ENCODE data around the gene PHLDB3. TPM values are rescaled to one million over a fixed set of nuclear protein-coding genes. Genes with fewer than 3 reads are reported as not detected.

The PHLDB3 gene
- total RNA-seq, 2 experiments from 2014 or later, result 6.0 to 20.6 TPM

- H3K9me2 ChIP-seq (ENCODE audit: insufficient read depth, low read length), result no peaks in the 10 kb centered on the region
- H3K4me1 ChIP-seq (ENCODE audit: insufficient read depth, low read length, poor library complexity, severe bottlenecking), result no peaks in the 10 kb centered on the region
- no peaks in the 10 kb centered on the region for H4K20me1 ChIP-seq (ENCODE audit: insufficient read depth, low read length)
- no peak overlapping the region for H3K4me3 ChIP-seq (ENCODE audit: low read depth, low read length, poor library complexity, severe bottlenecking)
- H2AFZ ChIP-seq (ENCODE audit: low read length), result no peak overlapping the region
- ChIA-PET POLR2A (interaction anchor here (0.5 to 1.1 kb wide), 5 partner anchors 13 to 992 kb away, joined by 3 to 11 read pairs (median 4); no protein-coding TSS in a partner anchor), CTCF (ENCODE audit: unreplicated experiment) (no interaction called here)
- no peaks in the 10 kb centered on the region for H3K79me2 ChIP-seq (ENCODE audit: insufficient read depth, low read depth, low read length)
- H3K27ac ChIP-seq (ENCODE audit: low read depth, low read length, poor library complexity, severe bottlenecking), result no peak overlapping the region
- H3K4me2 ChIP-seq (ENCODE audit: low read length), result no peak overlapping the region
- no peak for DNase-seq (ENCODE audit: low spot score)
- no peaks in the 10 kb centered on the region for H3K36me3 ChIP-seq (ENCODE audit: insufficient read depth, low read length)
- no peak for TF ChIP-seq EZH2phosphoT487 (IDR thresholded peaks at IDR 0.05; ENCODE audit: borderline replicate concordance, low read depth, low read length)
- TF ChIP-seq, protein P1, sequence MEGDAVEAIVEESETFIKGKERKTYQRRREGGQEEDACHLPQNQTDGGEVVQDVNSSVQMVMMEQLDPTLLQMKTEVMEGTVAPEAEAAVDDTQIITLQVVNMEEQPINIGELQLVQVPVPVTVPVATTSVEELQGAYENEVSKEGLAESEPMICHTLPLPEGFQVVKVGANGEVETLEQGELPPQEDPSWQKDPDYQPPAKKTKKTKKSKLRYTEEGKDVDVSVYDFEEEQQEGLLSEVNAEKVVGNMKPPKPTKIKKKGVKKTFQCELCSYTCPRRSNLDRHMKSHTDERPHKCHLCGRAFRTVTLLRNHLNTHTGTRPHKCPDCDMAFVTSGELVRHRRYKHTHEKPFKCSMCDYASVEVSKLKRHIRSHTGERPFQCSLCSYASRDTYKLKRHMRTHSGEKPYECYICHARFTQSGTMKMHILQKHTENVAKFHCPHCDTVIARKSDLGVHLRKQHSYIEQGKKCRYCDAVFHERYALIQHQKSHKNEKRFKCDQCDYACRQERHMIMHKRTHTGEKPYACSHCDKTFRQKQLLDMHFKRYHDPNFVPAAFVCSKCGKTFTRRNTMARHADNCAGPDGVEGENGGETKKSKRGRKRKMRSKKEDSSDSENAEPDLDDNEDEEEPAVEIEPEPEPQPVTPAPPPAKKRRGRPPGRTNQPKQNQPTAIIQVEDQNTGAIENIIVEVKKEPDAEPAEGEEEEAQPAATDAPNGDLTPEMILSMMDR (conservative IDR thresholded peaks at IDR 0.05; ENCODE audit: low read length), result no peak
- no TSS peak for BruUV-seq (replicated peaks)
- intact Hi-C loops (cut with micrococcal nuclease; ENCODE audit: unreplicated experiment), result no loop called here
- no peaks in the 10 kb centered on the region for H3K9me3 ChIP-seq (ENCODE audit: low read length)
These were observed 24.0 kb downstream of the PHLDB3 start for GRCh38 chr19:43480574-43480973.

DNA sequence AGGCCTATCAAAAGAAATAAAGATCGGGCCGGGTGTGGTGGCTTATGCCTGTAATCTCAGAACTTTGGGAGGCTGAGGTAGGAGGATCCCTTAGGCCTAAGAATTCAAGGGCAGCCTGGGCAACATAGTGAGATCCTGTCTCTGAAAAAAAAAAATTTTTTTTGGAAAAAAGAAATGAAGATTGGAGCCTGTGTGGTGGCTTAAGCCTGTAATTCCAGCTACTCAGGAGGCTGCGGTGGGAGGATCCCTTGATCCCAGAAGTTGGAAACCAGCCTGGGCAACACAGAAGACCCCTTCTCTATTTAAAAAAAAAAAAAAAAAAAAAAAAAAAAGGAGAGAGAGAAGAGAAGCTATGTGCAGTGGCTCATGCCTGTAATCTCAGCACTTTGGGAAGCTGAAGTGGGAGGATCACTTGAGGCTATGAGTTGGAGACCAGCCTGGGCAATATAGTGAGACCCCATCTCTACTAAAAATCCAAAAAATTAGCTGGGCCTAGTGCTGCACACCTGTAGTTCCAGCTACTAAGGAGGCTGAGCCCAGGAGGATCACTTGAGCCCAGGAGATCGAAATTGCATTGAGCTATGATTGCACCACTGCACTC is 24.5 kb downstream of the PHLDB3 start:
- no peak for DNase-seq (ENCODE audit: low spot score)
- BruUV-seq (replicated peaks), result no TSS peak
- Histone ChIP-seq H3K9me2 (ENCODE audit: insufficient read depth, low read length) (no peaks in the 10 kb centered on the region), H3K36me3 (ENCODE audit: insufficient read depth, low read length) (no peaks in the 10 kb centered on the region), H3K4me3 (ENCODE audit: low read depth, low read length, poor library complexity, severe bottlenecking) (no peak overlapping the region), H3K79me2 (ENCODE audit: insufficient read depth, low read depth, low read length) (no peaks in the 10 kb centered on the region), H3K9me3 (ENCODE audit: low read length) (no peaks in the 10 kb centered on the region), H4K20me1 (ENCODE audit: insufficient read depth, low read length) (no peaks in the 10 kb centered on the region), H3K27ac (ENCODE audit: low read depth, low read length, poor library complexity, severe bottlenecking) (no peak overlapping the region), H3K4me2 (ENCODE audit: low read length) (no peak overlapping the region), H2AFZ (ENCODE audit: low read length) (no peak overlapping the region), H3K4me1 (ENCODE audit: insufficient read depth, low read length, poor library complexity, severe bottlenecking) (no peaks in the 10 kb centered on the region)
- intact Hi-C loops (cut with micrococcal nuclease; ENCODE audit: unreplicated experiment), result no loop called here
- CTCF ChIA-PET (ENCODE audit: unreplicated experiment), result no interaction called here
- POLR2A ChIA-PET, result interaction anchor here (0.5 to 1.1 kb wide), 5 partner anchors 14 to 1281 kb away, joined by 3 to 11 read pairs (median 3); no protein-coding TSS in a partner anchor
- TF ChIP-seq, protein P1 (conservative IDR thresholded peaks at IDR 0.05; ENCODE audit: low read length), result no peak
- TF ChIP-seq EZH2phosphoT487 (IDR thresholded peaks at IDR 0.05; ENCODE audit: borderline replicate concordance, low read depth, low read length), result no peak

DNA sequence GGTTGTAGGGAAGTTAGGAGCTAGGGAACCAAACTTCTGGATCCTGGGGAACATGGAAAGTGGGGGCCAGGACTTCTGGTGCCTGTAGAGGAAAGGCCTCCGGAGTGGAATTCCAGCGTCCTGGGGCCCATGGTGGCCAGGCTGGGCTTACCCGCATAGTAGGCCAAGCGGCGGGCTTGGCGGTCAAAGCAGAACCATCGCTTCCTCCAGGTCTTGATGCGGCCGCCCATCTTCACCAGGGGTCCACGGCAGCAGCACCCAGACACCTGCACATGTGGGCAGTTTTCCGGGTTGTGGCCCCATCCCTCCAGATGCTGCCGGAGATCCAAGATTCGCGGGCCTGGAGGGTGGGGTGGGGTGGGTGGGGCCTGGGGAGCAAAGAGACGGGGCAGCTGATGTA is 25.3 kb downstream of the PHLDB3 start:
- H3K79me2 ChIP-seq (ENCODE audit: insufficient read depth, low read depth, low read length), result no peaks in the 10 kb centered on the region
- H3K27ac ChIP-seq (ENCODE audit: low read depth, low read length, poor library complexity, severe bottlenecking), result no peak overlapping the region
- no peaks in the 10 kb centered on the region for H3K9me2 ChIP-seq (ENCODE audit: insufficient read depth, low read length)
- no TSS peak for BruUV-seq (replicated peaks)
- H4K20me1 ChIP-seq (ENCODE audit: insufficient read depth, low read length), result no peaks in the 10 kb centered on the region
- H3K4me3 ChIP-seq (ENCODE audit: low read depth, low read length, poor library complexity, severe bottlenecking), result no peak overlapping the region
- intact Hi-C loops (cut with micrococcal nuclease; ENCODE audit: unreplicated experiment), result no loop called here
- H3K36me3 ChIP-seq (ENCODE audit: insufficient read depth, low read length), result no peaks in the 10 kb centered on the region
- no peak for TF ChIP-seq EZH2phosphoT487 (IDR thresholded peaks at IDR 0.05; ENCODE audit: borderline replicate concordance, low read depth, low read length)
- TF ChIP-seq, protein P1 (conservative IDR thresholded peaks at IDR 0.05; ENCODE audit: low read length), result no peak
- H3K9me3 ChIP-seq (ENCODE audit: low read length), result no peaks in the 10 kb centered on the region
- no peaks in the 10 kb centered on the region for H3K4me1 ChIP-seq (ENCODE audit: insufficient read depth, low read length, poor library complexity, severe bottlenecking)
- H2AFZ ChIP-seq (ENCODE audit: low read length), result no peak overlapping the region
- POLR2A ChIA-PET, result no interaction called here
- CTCF ChIA-PET (ENCODE audit: unreplicated experiment), result no interaction called here
- H3K4me2 ChIP-seq (ENCODE audit: low read length), result no peak overlapping the region
- DNase-seq (ENCODE audit: low spot score), result no peak

All from OCI-LY7 (cell line).